Glutamatergic neuron (in vitro differentiated cells): ENCODE results near the gene HHLA2. TPM values are rescaled to one million over a fixed set of nuclear protein-coding genes. Genes with fewer than 3 reads are reported as not detected.

Experiments used
- DNase-seq: peaks from one replicate; pipeline ENCODE4 v3.0.0; 2022
- H3K27ac Mint-ChIP-seq: one replicate; pipeline ENCODE4 v1.8.0; 2020; ENCODE audit warnings: mild to moderate bottlenecking, mixed read lengths, inconsistent platforms; ENCODE audit not compliant: unreplicated experiment
- H3K27me3 Mint-ChIP-seq: one replicate; pipeline ENCODE4 v1.8.0; 2020; ENCODE audit warnings: mild to moderate bottlenecking, moderate library complexity, mixed read lengths, inconsistent platforms; ENCODE audit not compliant: unreplicated experiment
- H3K36me3 Mint-ChIP-seq: one replicate; pipeline ENCODE4 v1.8.0; 2020; ENCODE audit warnings: mild to moderate bottlenecking, mixed read lengths, inconsistent platforms; ENCODE audit not compliant: unreplicated experiment
- H3K4me1 Mint-ChIP-seq: one replicate; pipeline ENCODE4 v1.8.0; 2020; ENCODE audit warnings: mild to moderate bottlenecking, low read depth, mixed read lengths, inconsistent platforms; ENCODE audit not compliant: unreplicated experiment
- H3K4me3 Mint-ChIP-seq: one replicate; pipeline ENCODE4 v1.8.0; 2020; ENCODE audit warnings: mild to moderate bottlenecking, mixed read lengths, inconsistent platforms; ENCODE audit not compliant: unreplicated experiment
- H3K9me3 Mint-ChIP-seq: one replicate; pipeline ENCODE4 v1.8.0; 2020; ENCODE audit warnings: mild to moderate bottlenecking, moderate library complexity, mixed read lengths, inconsistent platforms; ENCODE audit not compliant: unreplicated experiment
- total RNA-seq: library from RNA; stranded (reverse); fragmentation: NEBNext Ultra II Directional; extraction: Animal tissue kit (Norgen Biotek cat#: 25700); gene quantifications from one replicate; pipeline ENCODE4 v1.2.1, GENCODE V29; 2021; ENCODE audit not compliant: unreplicated experiment
- TF ChIP-seq, protein P1 (sequence below): fragments of 200-600 bp; sonication (generic); IDR thresholded peaks from one replicate; pipeline ENCODE4 v1.5.0; 2021; ENCODE audit not compliant: partially characterized antibody, unreplicated experiment

HHLA2 gene
- total RNA-seq, 1 donor from 2014 or later: not detected

DNA sequence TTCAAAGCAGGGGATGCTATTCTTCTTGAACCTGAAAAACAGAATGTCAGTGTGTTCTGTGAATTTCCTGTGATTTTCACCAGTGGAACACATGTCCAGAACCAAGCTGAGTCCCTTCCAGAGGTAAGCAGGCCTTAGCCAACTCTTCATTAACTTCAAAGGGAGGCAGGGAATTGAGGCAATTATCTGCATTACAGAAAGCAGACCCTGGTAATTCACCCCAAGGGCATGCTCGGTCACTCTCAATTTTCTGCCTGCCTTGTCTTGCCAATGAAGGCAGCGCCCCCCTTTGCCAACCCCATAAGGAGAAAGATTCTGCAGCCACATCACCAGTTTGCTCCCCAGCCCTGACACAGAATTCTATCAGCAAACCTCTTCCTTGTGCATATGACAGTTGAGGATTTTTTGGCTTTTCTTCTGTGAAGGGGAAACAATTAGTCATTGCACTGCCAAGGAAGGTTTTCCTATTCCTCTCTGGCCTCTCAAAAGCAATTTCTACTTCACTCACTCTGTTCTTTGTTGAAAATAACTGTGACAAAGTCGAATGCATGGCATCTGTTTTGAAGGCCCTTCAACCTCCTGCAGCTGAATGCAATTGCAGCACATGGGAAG, 85.3 kb downstream of the HHLA2 start:
- Mint-ChIP-seq H3K27ac (no peak overlapping the region), H3K4me3 (no peak overlapping the region), H3K36me3 (no peaks in the 10 kb centered on the region), H3K27me3 (no peaks in the 10 kb centered on the region), H3K9me3 (no peaks in the 10 kb centered on the region), H3K4me1 (no peaks in the 10 kb centered on the region)
- DNase-seq: no peak
- TF ChIP-seq, protein P1, sequence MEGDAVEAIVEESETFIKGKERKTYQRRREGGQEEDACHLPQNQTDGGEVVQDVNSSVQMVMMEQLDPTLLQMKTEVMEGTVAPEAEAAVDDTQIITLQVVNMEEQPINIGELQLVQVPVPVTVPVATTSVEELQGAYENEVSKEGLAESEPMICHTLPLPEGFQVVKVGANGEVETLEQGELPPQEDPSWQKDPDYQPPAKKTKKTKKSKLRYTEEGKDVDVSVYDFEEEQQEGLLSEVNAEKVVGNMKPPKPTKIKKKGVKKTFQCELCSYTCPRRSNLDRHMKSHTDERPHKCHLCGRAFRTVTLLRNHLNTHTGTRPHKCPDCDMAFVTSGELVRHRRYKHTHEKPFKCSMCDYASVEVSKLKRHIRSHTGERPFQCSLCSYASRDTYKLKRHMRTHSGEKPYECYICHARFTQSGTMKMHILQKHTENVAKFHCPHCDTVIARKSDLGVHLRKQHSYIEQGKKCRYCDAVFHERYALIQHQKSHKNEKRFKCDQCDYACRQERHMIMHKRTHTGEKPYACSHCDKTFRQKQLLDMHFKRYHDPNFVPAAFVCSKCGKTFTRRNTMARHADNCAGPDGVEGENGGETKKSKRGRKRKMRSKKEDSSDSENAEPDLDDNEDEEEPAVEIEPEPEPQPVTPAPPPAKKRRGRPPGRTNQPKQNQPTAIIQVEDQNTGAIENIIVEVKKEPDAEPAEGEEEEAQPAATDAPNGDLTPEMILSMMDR: no peak

GRCh38 chr3:108383306-108383705, 87.0 kb downstream of the HHLA2 start:
- no peaks in the 10 kb centered on the region for H3K36me3 Mint-ChIP-seq
- TF ChIP-seq, protein P1: no peak
- no peaks in the 10 kb centered on the region for H3K27me3 Mint-ChIP-seq
- no peak overlapping the region for H3K4me3 Mint-ChIP-seq
- DNase-seq: no peak
- H3K27ac Mint-ChIP-seq: no peak overlapping the region
- no peaks in the 10 kb centered on the region for H3K9me3 Mint-ChIP-seq
- no peaks in the 10 kb centered on the region for H3K4me1 Mint-ChIP-seq

- no peak overlapping the region for H3K4me3 Mint-ChIP-seq
- H3K36me3 Mint-ChIP-seq: no peaks in the 10 kb centered on the region
- H3K27ac Mint-ChIP-seq: no peak overlapping the region
- peaks cover 4% of the 10 kb centered on the region for H3K4me1 Mint-ChIP-seq
- no peaks in the 10 kb centered on the region for H3K27me3 Mint-ChIP-seq
- TF ChIP-seq, protein P1: no peak
- H3K9me3 Mint-ChIP-seq: no peaks in the 10 kb centered on the region
- DNase-seq: no peak
Observed at GRCh38 chr3:108387063-108387462, 90.7 kb downstream of the HHLA2 start.

GRCh38 chr3:108388136-108389132, 92.1 kb downstream of the HHLA2 start:
- Mint-ChIP-seq H3K27me3 (peaks cover 3% of the 10 kb centered on the region), H3K4me1 (peaks cover 7% of the 10 kb centered on the region), H3K27ac (no peak overlapping the region), H3K4me3 (no peak overlapping the region), H3K9me3 (no peaks in the 10 kb centered on the region), H3K36me3 (no peaks in the 10 kb centered on the region)
- TF ChIP-seq, protein P1: no peak
- DNase-seq: no peak

- DNase-seq: no peak
- H3K9me3 Mint-ChIP-seq: no peaks in the 10 kb centered on the region
- peaks cover 7% of the 10 kb centered on the region for H3K4me1 Mint-ChIP-seq
- peaks cover 3% of the 10 kb centered on the region for H3K27me3 Mint-ChIP-seq
- H3K4me3 Mint-ChIP-seq: no peak overlapping the region
- TF ChIP-seq, protein P1: no peak
- no peaks in the 10 kb centered on the region for H3K36me3 Mint-ChIP-seq
- no peak overlapping the region for H3K27ac Mint-ChIP-seq
Observed at GRCh38 chr3:108389372-108389771, 93.0 kb downstream of the HHLA2 start.
